Hepatocyte (in vitro differentiated cells): ENCODE data around the gene CDO1.

Source experiments
- CTCF ChIP-seq: fragments of 200-600 bp; sonication (generic); IDR thresholded peaks from 2 replicates; pipeline ENCODE4 v1.5.1; 2016; ENCODE audit warnings: antibody characterized with exemption, mild to moderate bottlenecking; ENCODE audit not compliant: poor library complexity
- EZH2 ChIP-seq: fragments of 200-600 bp; sonication (generic); IDR thresholded peaks from 2 replicates; pipeline ENCODE4 v1.6.1; 2016; ENCODE audit warnings: antibody characterized with exemption, mild to moderate bottlenecking, borderline replicate concordance

GRCh38 chr5:115788440-115788839, 28.0 kb downstream of the CDO1 start:
- TF ChIP-seq CTCF (no peak), EZH2 (no peak)
